Adrenal gland (tissue), 5 donors: ENCODE results near the gene PLA2G2A.

Source experiments
- CTCF ChIP-seq, 6 experiments: fragments of 450-650 bp in 4 of 6; fragments of 200-600 bp in 2 of 6; sonication (generic) in 1 of 6; IDR thresholded peaks; 1 replicate in 5 of 6; 2 replicates in 1 of 6; pipeline versions ENCODE4 v1.5.1 to v1.8.0; 2016 to 2021; ENCODE audit warnings: antibody characterized with exemption in 6 of 6, mild to moderate bottlenecking in 2 of 6, moderate library complexity in 1 of 6
- POLR2A ChIP-seq, 2 donors: fragments of 450-650 bp; IDR thresholded peaks; one replicate each; pipeline ENCODE4 v1.6.1; 2017; ENCODE audit warnings: antibody characterized with exemption in 2 of 2, mild to moderate bottlenecking in 2 of 2, moderate library complexity in 1 of 2
- donor health status: DM: no; HTN: no; CAD: no.

GRCh38 chr1:19981507-19982312 lies 2.3 kb upstream of the PLA2G2A start:
- TF ChIP-seq POLR2A (IDR thresholded peaks at IDR 0.05) = no peak
- TF ChIP-seq CTCF (IDR thresholded peaks at IDR 0.05) = no peak
